ENCODE results near the gene RUSC2. TPM values are rescaled to one million over a fixed set of nuclear protein-coding genes. Genes with fewer than 3 reads are reported as not detected.

Gene RUSC2
- total RNA-seq, 1 experiment from 2014 or later = 10.7 TPM

- H3K79me2 ChIP-seq (ENCODE audit: low read length) = no peaks in the 10 kb centered on the region
- CTCF ChIA-PET = no interaction called here
- peaks cover 6% of the 10 kb centered on the region; the same call in 1 of the 2 replicates for H3K4me1 ChIP-seq (ENCODE audit: insufficient read depth, low read length)
- intact Hi-C loops (cut with micrococcal nuclease) = loop anchor here (10.0 kb wide), 2 partner anchors 94 to 314 kb away; partner anchors contain the start of gene UNC13B
- POLR2A ChIA-PET (ENCODE audit: unreplicated experiment) = no interaction called here
- ATAC-seq (no peak), DNase-seq (no peak)
- H3F3A ChIP-seq (ENCODE audit: low read length, unreplicated experiment) = no peaks in the 10 kb centered on the region
- H4K20me1 ChIP-seq (ENCODE audit: low read length) = no peaks in the 10 kb centered on the region
- BruUV-seq (replicated peaks) = no TSS peak
- H3K27me3 ChIP-seq (ENCODE audit: low read length) = no peaks in the 10 kb centered on the region
- H2AFZ ChIP-seq (ENCODE audit: low read length) = no peak overlapping the region
- no peak overlapping the region for H3K4me3 ChIP-seq (ENCODE audit: low read length)
- H3K27ac ChIP-seq (ENCODE audit: low read length) = no peak overlapping the region
- no peaks in the 10 kb centered on the region for H3K36me3 ChIP-seq (ENCODE audit: low read depth, low read length)
- H3K4me2 ChIP-seq (ENCODE audit: low read length) = no peak overlapping the region
- no peaks in the 10 kb centered on the region for H3K9me2 ChIP-seq (replicated peaks; ENCODE audit: low read length)
- H3K9ac ChIP-seq (ENCODE audit: low read length) = no peak overlapping the region
- TF ChIP-seq EZH2 (IDR thresholded peaks at IDR 0.05; ENCODE audit: low read length, unreplicated experiment) (no peak), CTCF (conservative IDR thresholded peaks at IDR 0.05; ENCODE audit: low read depth, low read length) (no peak), EZH2phosphoT487 (IDR thresholded peaks at IDR 0.05; ENCODE audit: borderline replicate concordance, low read length) (no peak)
- no peaks in the 10 kb centered on the region for H3K9me3 ChIP-seq (ENCODE audit: low read length)
Measured at GRCh38 chr9:35478871-35479270, 11.0 kb upstream of the RUSC2 start.

GRCh38 chr9:35481347-35481975 lies 8.4 kb upstream of the RUSC2 start:
- Histone ChIP-seq H3K9me2 (replicated peaks; ENCODE audit: low read length) (no peaks in the 10 kb centered on the region), H3K79me2 (ENCODE audit: low read length) (no peaks in the 10 kb centered on the region), H3F3A (ENCODE audit: low read length, unreplicated experiment) (no peaks in the 10 kb centered on the region), H3K27ac (ENCODE audit: low read length) (no peak overlapping the region), H3K4me2 (ENCODE audit: low read length) (no peak overlapping the region), H3K9ac (ENCODE audit: low read length) (no peak overlapping the region), H2AFZ (ENCODE audit: low read length) (no peak overlapping the region), H4K20me1 (ENCODE audit: low read length) (no peaks in the 10 kb centered on the region), H3K4me1 (ENCODE audit: insufficient read depth, low read length) (peaks cover 6% of the 10 kb centered on the region; the same call in 1 of the 2 replicates), H3K4me3 (ENCODE audit: low read length) (no peak overlapping the region), H3K27me3 (ENCODE audit: low read length) (no peaks in the 10 kb centered on the region), H3K9me3 (ENCODE audit: low read length) (no peaks in the 10 kb centered on the region), H3K36me3 (ENCODE audit: low read depth, low read length) (no peaks in the 10 kb centered on the region)
- no TSS peak for BruUV-seq (replicated peaks)
- DNase-seq (peak; percentile 74), ATAC-seq (peak; percentile 54; the same call in 1 of the 2 replicates)
- CTCF ChIA-PET = interaction anchor here (0.6 kb wide), 1 partner anchor 72 kb away, joined by 3 read pairs; no protein-coding TSS in a partner anchor
- POLR2A ChIA-PET (ENCODE audit: unreplicated experiment) = no interaction called here
- intact Hi-C loops (cut with micrococcal nuclease) = loop anchor here (1.0 kb wide), 1 partner anchor 73 kb away; no protein-coding TSS in a partner anchor
- TF ChIP-seq EZH2phosphoT487 (IDR thresholded peaks at IDR 0.05; ENCODE audit: borderline replicate concordance, low read length) (no peak), CTCF (conservative IDR thresholded peaks at IDR 0.05; ENCODE audit: low read depth, low read length) (peak; percentile 74)

- Histone ChIP-seq H3K27me3 (ENCODE audit: low read length) (no peaks in the 10 kb centered on the region), H3K4me1 (ENCODE audit: insufficient read depth, low read length) (peaks cover 6% of the 10 kb centered on the region; the same call in 1 of the 2 replicates), H3K9ac (ENCODE audit: low read length) (no peak overlapping the region), H3K79me2 (ENCODE audit: low read length) (no peaks in the 10 kb centered on the region), H3K36me3 (ENCODE audit: low read depth, low read length) (no peaks in the 10 kb centered on the region), H3K4me2 (ENCODE audit: low read length) (no peak overlapping the region), H3K9me3 (ENCODE audit: low read length) (no peaks in the 10 kb centered on the region), H3K9me2 (replicated peaks; ENCODE audit: low read length) (no peaks in the 10 kb centered on the region), H3K27ac (ENCODE audit: low read length) (no peak overlapping the region), H3K4me3 (ENCODE audit: low read length) (no peak overlapping the region), H4K20me1 (ENCODE audit: low read length) (no peaks in the 10 kb centered on the region), H3F3A (ENCODE audit: low read length, unreplicated experiment) (no peaks in the 10 kb centered on the region), H2AFZ (ENCODE audit: low read length) (no peak overlapping the region)
- no peak for DNase-seq
- no TSS peak for BruUV-seq (replicated peaks)
- TF ChIP-seq EZH2 (IDR thresholded peaks at IDR 0.05; ENCODE audit: low read length, unreplicated experiment) = no peak
- TF ChIP-seq CTCF (conservative IDR thresholded peaks at IDR 0.05; ENCODE audit: low read depth, low read length) = no peak
- no peak for TF ChIP-seq EZH2phosphoT487 (IDR thresholded peaks at IDR 0.05; ENCODE audit: borderline replicate concordance, low read length)
- CTCF ChIA-PET = no interaction called here
- POLR2A ChIA-PET (ENCODE audit: unreplicated experiment) = no interaction called here
- no peak for ATAC-seq
- intact Hi-C loops (cut with micrococcal nuclease) = no loop called here
Measured at GRCh38 chr9:35482071-35482470, 7.8 kb upstream of the RUSC2 start.

Measured in PC-3 (cell line).